AG04449 (cell line): ENCODE results near the gene DSG2.

Experiments used
- CTCF ChIA-PET: fragments of 350-600 bp; formaldehyde crosslinking; extraction: SDS; loops from one replicate; lab custom pipeline; 2021; ENCODE audit warnings: antibody characterized with exemption; lab: Yijun Ruan, JAX
- POLR2A ChIA-PET: fragments of 400-600, 350-600 bp; formaldehyde crosslinking; extraction: SDS; loops from one replicate; lab custom pipeline; 2020; ENCODE audit warnings: antibody characterized with exemption, inconsistent platforms; lab: Yijun Ruan, JAX
- DNase-seq: peaks from one replicate; pipeline ENCODE4 v3.0.0-alpha.2; 2010; ENCODE audit warnings: low read depth, low spot score
- H3K4me3 ChIP-seq: 2 replicates; pipeline ENCODE4 v1.5.1; 2011; ENCODE audit warnings: low read depth, mild to moderate bottlenecking, control low read depth, low read length
- CTCF ChIP-seq: IDR thresholded peaks from one replicate; pipeline ENCODE4 v1.5.1; 2011; ENCODE audit warnings: mild to moderate bottlenecking, moderate library complexity, low read length, control low read depth, inconsistent platforms; ENCODE audit not compliant: insufficient read depth; ENCODE audit errors: missing control alignments

Gene DSG2

GRCh38 chr18:31497836-31498573 is at the start of gene DSG2:
Gene DSG2 (plus strand): TSS chr18:31498177. CDS start chr18:31498252, 75 bp downstream.
- DNase-seq = no peak
- H3K4me3 ChIP-seq = peak within 1 kb of the TSS; percentile 32
- POLR2A ChIA-PET = no interaction called here
- CTCF ChIA-PET = no interaction called here
- no peak for TF ChIP-seq CTCF

GRCh38 chr18:31450409-31450808 is 47.6 kb upstream of the DSG2 start:
- H3K4me3 ChIP-seq = no peak overlapping the region
- ChIA-PET POLR2A (no interaction called here), CTCF (no interaction called here)
- no peak for TF ChIP-seq CTCF
- no peak for DNase-seq

- POLR2A ChIA-PET = no interaction called here
- TF ChIP-seq CTCF = no peak
- CTCF ChIA-PET = no interaction called here
- DNase-seq = no peak
- no peak overlapping the region for H3K4me3 ChIP-seq
Observed at GRCh38 chr18:31451625-31452024, 46.4 kb upstream of the DSG2 start.

- no peak for DNase-seq
- no peak overlapping the region for H3K4me3 ChIP-seq
- ChIA-PET CTCF (no interaction called here), POLR2A (no interaction called here)
- TF ChIP-seq CTCF = no peak
Observed at GRCh38 chr18:31454066-31454708, 43.8 kb upstream of the DSG2 start.

- no peak overlapping the region for H3K4me3 ChIP-seq
- no peak for DNase-seq
- POLR2A ChIA-PET = no interaction called here
- TF ChIP-seq CTCF = no peak
- CTCF ChIA-PET = no interaction called here
Observed at GRCh38 chr18:31469629-31470028, 28.3 kb upstream of the DSG2 start.

- POLR2A ChIA-PET = no interaction called here
- no peak for DNase-seq
- no peak for TF ChIP-seq CTCF
- CTCF ChIA-PET = no interaction called here
- no peak overlapping the region for H3K4me3 ChIP-seq
Observed at GRCh38 chr18:31478688-31479087, 19.3 kb upstream of the DSG2 start.
